D341Med (cell line): Measurements from ENCODE around the gene FCHSD2.

ENCODE experiments used
- DNase-seq: peaks from one replicate; pipeline ENCODE4 v3.0.0; 2012; ENCODE audit warnings: low spot score

Gene FCHSD2

GRCh38 chr11:72789493-72790131 lies 352.5 kb downstream of the FCHSD2 start:
- peak; percentile 12 for DNase-seq

- no peak for DNase-seq
These were observed 353.9 kb downstream of the FCHSD2 start for GRCh38 chr11:72788241-72788640.

DNA sequence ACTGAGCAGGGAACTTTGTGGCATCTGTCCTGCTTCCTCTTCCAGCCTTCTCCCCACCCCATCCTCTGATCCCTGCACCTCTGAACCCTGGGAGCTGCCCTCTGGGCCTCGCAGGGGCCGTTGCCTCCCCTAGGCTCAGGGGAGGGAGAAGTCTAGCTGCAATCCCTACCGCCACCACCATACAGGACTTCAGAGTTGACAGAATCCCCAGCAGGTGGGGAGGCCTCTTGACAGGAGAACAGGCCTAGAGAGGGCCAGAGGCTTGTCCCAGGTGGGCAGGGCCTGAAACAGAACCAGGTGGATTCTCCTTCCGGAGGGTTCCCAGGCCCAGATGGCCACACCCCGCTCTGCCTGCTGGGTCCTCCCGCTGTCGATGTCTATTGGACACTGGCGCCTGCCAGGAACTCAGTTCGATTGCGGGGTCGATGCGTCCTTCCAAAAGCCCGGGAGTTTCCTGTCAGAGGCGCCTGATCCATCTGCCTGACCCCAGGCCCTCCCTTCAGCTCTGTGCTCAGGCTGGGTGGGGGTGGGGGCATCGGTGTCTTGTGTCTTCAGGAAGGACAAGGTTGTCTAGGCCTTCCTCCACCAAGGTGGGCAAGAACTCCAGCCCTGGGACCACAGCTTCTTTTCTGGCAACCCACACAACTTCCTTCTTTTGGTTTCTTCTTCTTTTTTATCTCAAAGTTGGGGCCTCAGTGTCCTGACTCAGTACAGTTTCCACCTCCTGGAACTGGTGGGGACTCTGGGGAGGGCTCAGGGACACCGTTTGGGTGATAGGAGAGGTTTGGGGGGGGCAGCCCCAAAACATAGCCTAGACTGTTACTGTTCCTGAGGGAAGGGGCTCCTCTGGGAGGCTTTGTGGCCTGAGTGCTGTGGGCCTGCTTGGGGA lies 354.7 kb downstream of the FCHSD2 start:
- peak; percentile 10 for DNase-seq
